ENCODE results near the gene COL1A1. TPM values are rescaled to one million over a fixed set of nuclear protein-coding genes. Genes with fewer than 3 reads are reported as not detected.

Gene COL1A1
- total RNA-seq, 1 donor from 2014 or later = 1.1 TPM

- peaks cover 21% of the 10 kb centered on the region for H3K4me1 Mint-ChIP-seq
- H3K27ac Mint-ChIP-seq = peak within 1 kb of the TSS; percentile 57
- H3K27me3 Mint-ChIP-seq (ENCODE audit: insufficient read depth, low read depth) = peaks cover 18% of the 10 kb centered on the region
- Histone ChIP-seq H3F3A (ENCODE audit: low read depth) (peaks cover 13% of the 10 kb centered on the region), H4K20me1 (ENCODE audit: low read depth) (no peaks in the 10 kb centered on the region), H3K9me3 (ENCODE audit: low read depth) (no peaks in the 10 kb centered on the region), H3K4me1 (peaks cover 8% of the 10 kb centered on the region), H3K27me3 (peaks cover 5% of the 10 kb centered on the region), H3K27ac (no peak within 1 kb of the TSS), H3K9ac (no peak within 1 kb of the TSS), H2AFZ (replicated peaks) (peak within 1 kb of the TSS; percentile 24), H3K79me2 (ENCODE audit: low read depth) (no peaks in the 10 kb centered on the region), H3K4me3 (no peak within 1 kb of the TSS), H3K4me2 (no peak within 1 kb of the TSS), H3K36me3 (no peaks in the 10 kb centered on the region)
- H3K36me3 Mint-ChIP-seq = no peaks in the 10 kb centered on the region
- no peak for DNase-seq (ENCODE audit: low spot score)
- H3K9me3 Mint-ChIP-seq = no peaks in the 10 kb centered on the region
- TF ChIP-seq EZH2phosphoT487 (IDR thresholded peaks at IDR 0.05) = no peak
- TF ChIP-seq EZH2 (IDR thresholded peaks at IDR 0.05) = no peak
- no peak for TF ChIP-seq CTCF (IDR thresholded peaks at IDR 0.05)
- no peak within 1 kb of the TSS for H3K4me3 Mint-ChIP-seq
These were observed 35.4 kb downstream of the COL1A1 start, which contains the start of gene SGCA for GRCh38 chr17:50165867-50166517. SGCA (plus strand) TSS chr17:50166005; CDS start chr17:50166041, 36 bp downstream.

- Histone ChIP-seq H2AFZ (replicated peaks) (peak overlapping the region; percentile 5), H3F3A (ENCODE audit: low read depth) (peaks cover 18% of the 10 kb centered on the region), H4K20me1 (ENCODE audit: low read depth) (no peaks in the 10 kb centered on the region), H3K27ac (no peak overlapping the region), H3K27me3 (peaks cover 5% of the 10 kb centered on the region), H3K36me3 (no peaks in the 10 kb centered on the region), H3K4me2 (no peak overlapping the region), H3K9ac (no peak overlapping the region), H3K79me2 (ENCODE audit: low read depth) (no peaks in the 10 kb centered on the region), H3K9me3 (ENCODE audit: low read depth) (no peaks in the 10 kb centered on the region), H3K4me1 (peaks cover 13% of the 10 kb centered on the region), H3K4me3 (no peak overlapping the region)
- Mint-ChIP-seq H3K36me3 (no peaks in the 10 kb centered on the region), H3K4me1 (peaks cover 24% of the 10 kb centered on the region), H3K27me3 (ENCODE audit: insufficient read depth, low read depth) (peaks cover 18% of the 10 kb centered on the region), H3K27ac (peak overlapping the region; percentile 50), H3K4me3 (no peak overlapping the region), H3K9me3 (no peaks in the 10 kb centered on the region)
- TF ChIP-seq CTCF (IDR thresholded peaks at IDR 0.05) (no peak), EZH2phosphoT487 (IDR thresholded peaks at IDR 0.05) (no peak), EZH2 (IDR thresholded peaks at IDR 0.05) (no peak)
- DNase-seq (ENCODE audit: low spot score) = no peak
These were observed 36.0 kb downstream of the COL1A1 start for GRCh38 chr17:50165466-50165865.

- DNase-seq (ENCODE audit: low spot score) = no peak
- Histone ChIP-seq H4K20me1 (ENCODE audit: low read depth) (no peaks in the 10 kb centered on the region), H3K27me3 (peaks cover 5% of the 10 kb centered on the region), H2AFZ (replicated peaks) (no peak overlapping the region), H3K36me3 (no peaks in the 10 kb centered on the region), H3K9me3 (ENCODE audit: low read depth) (no peaks in the 10 kb centered on the region), H3K4me2 (no peak overlapping the region), H3K4me3 (no peak overlapping the region), H3K9ac (no peak overlapping the region), H3K79me2 (ENCODE audit: low read depth) (no peaks in the 10 kb centered on the region), H3F3A (ENCODE audit: low read depth) (peaks cover 21% of the 10 kb centered on the region), H3K27ac (no peak overlapping the region), H3K4me1 (peaks cover 17% of the 10 kb centered on the region)
- H3K27me3 Mint-ChIP-seq (ENCODE audit: insufficient read depth, low read depth) = peaks cover 18% of the 10 kb centered on the region
- peaks cover 24% of the 10 kb centered on the region for H3K4me1 Mint-ChIP-seq
- H3K27ac Mint-ChIP-seq = peak overlapping the region; percentile 50
- H3K36me3 Mint-ChIP-seq = no peaks in the 10 kb centered on the region
- H3K9me3 Mint-ChIP-seq = no peaks in the 10 kb centered on the region
- TF ChIP-seq EZH2 (IDR thresholded peaks at IDR 0.05) (no peak), CTCF (IDR thresholded peaks at IDR 0.05) (no peak), EZH2phosphoT487 (IDR thresholded peaks at IDR 0.05) (no peak)
- no peak overlapping the region for H3K4me3 Mint-ChIP-seq
These were observed 36.4 kb downstream of the COL1A1 start for GRCh38 chr17:50165066-50165465.

Measured in neural progenitor cell (in vitro differentiated cells).